Spleen (tissue), 7 donors: Measurements from ENCODE around the gene LMF2.

Experiments used
- POLR2A ChIP-seq, 3 donors: fragments of 450-650 bp; IDR thresholded peaks; one replicate each; pipeline ENCODE4 v1.5.1; 2017; ENCODE audit warnings: antibody characterized with exemption in 3 of 3, mild to moderate bottlenecking in 1 of 3
- POLR2AphosphoS5 ChIP-seq, 3 donors: sonication (generic); formaldehyde crosslinking; IDR thresholded peaks; one replicate each; pipeline ENCODE4 v1.5.1; 2017; ENCODE audit warnings: antibody characterized with exemption in 3 of 3
- TF ChIP-seq, protein P1 (sequence below), 11 experiments: fragments of 200-600 bp in 7 of 11; fragments of 450-650 bp in 4 of 11; sonication (generic) in 4 of 11; IDR thresholded peaks in 8 of 11; conservative IDR thresholded peaks in 3 of 11; 1 replicate in 7 of 11; 2 replicates in 4 of 11; pipeline versions ENCODE4 v1.4.0 to v1.8.0; 2016 to 2021; ENCODE audit warnings: antibody characterized with exemption in 11 of 11, inconsistent platforms in 4 of 11, mild to moderate bottlenecking in 1 of 11
- donor health status: DM: no; HTN: no; CAD: no; lungs with moderate emphysema.
- donor health status: DM: no; HTN: no; CAD: no.
- donor health status: DM: no; HTN: no; CAD: no.

- TF ChIP-seq, protein P1, sequence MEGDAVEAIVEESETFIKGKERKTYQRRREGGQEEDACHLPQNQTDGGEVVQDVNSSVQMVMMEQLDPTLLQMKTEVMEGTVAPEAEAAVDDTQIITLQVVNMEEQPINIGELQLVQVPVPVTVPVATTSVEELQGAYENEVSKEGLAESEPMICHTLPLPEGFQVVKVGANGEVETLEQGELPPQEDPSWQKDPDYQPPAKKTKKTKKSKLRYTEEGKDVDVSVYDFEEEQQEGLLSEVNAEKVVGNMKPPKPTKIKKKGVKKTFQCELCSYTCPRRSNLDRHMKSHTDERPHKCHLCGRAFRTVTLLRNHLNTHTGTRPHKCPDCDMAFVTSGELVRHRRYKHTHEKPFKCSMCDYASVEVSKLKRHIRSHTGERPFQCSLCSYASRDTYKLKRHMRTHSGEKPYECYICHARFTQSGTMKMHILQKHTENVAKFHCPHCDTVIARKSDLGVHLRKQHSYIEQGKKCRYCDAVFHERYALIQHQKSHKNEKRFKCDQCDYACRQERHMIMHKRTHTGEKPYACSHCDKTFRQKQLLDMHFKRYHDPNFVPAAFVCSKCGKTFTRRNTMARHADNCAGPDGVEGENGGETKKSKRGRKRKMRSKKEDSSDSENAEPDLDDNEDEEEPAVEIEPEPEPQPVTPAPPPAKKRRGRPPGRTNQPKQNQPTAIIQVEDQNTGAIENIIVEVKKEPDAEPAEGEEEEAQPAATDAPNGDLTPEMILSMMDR (IDR thresholded peaks at IDR 0.05 in 8 of 11, conservative IDR thresholded peaks at IDR 0.05 in 3 of 11) = peak in 5 of 11 experiments; percentile 12 to 48 (median 40)
- TF ChIP-seq POLR2AphosphoS5 (IDR thresholded peaks at IDR 0.05) = peak; percentile 96 to 97 (median 96)
- TF ChIP-seq POLR2A (IDR thresholded peaks at IDR 0.05) = peak; percentile 42 to 72 (median 70)
Observed at GRCh38 chr22:50525104-50525857, 17.8 kb upstream of the LMF2 start, which contains the start of gene SCO2.
